Posterior cingulate gyrus (tissue), 11 donors: ENCODE data around the gene SORCS3.
A peak's percentile ranks its signal among the peaks of the same experiment; 100 is the strongest.

Experiments used
- DNase-seq, 10 donors: peaks; one replicate each; pipeline versions ENCODE4 v3.0.0 to v3.0.0-alpha.2; 2020 to 2021; ENCODE audit warnings: mixed read lengths in 3 of 10
- intact Hi-C: fragments of 100-400 bp; cut with DNase I; formaldehyde crosslinking; loops from one replicate; pipeline ENCODE4 v1.15.1; 2023

The SORCS3 gene

GRCh38 chr10:104822088-104822487, 181.0 kb downstream of the SORCS3 start:
- no peak for DNase-seq
- intact Hi-C loops: no loop called here

GRCh38 chr10:104824380-104825006, 183.4 kb downstream of the SORCS3 start:
- intact Hi-C loops: no loop called here
- peak in 1 of 10 donors; percentile 80 for DNase-seq

- no peak for DNase-seq
- intact Hi-C loops: no loop called here
These were observed 190.2 kb downstream of the SORCS3 start for GRCh38 chr10:104831272-104831671.

- no peak for DNase-seq
- intact Hi-C loops: no loop called here
These were observed 193.5 kb downstream of the SORCS3 start for GRCh38 chr10:104834580-104834979.

GRCh38 chr10:104835422-104835821, 194.3 kb downstream of the SORCS3 start:
- intact Hi-C loops: no loop called here
- no peak for DNase-seq

GRCh38 chr10:104842704-104843103, 201.6 kb downstream of the SORCS3 start:
- no peak for DNase-seq
- intact Hi-C loops: no loop called here

- DNase-seq: no peak
- intact Hi-C loops: no loop called here
These were observed 203.0 kb downstream of the SORCS3 start for GRCh38 chr10:104844073-104844472.

GRCh38 chr10:104850023-104850422, 208.9 kb downstream of the SORCS3 start:
- no peak for DNase-seq
- intact Hi-C loops: no loop called here

GRCh38 chr10:104867966-104868598, 227.0 kb downstream of the SORCS3 start:
- intact Hi-C loops: no loop called here
- DNase-seq: no peak

GRCh38 chr10:104872691-104873090, 231.6 kb downstream of the SORCS3 start:
- intact Hi-C loops: no loop called here
- DNase-seq: peak in 1 of 10 donors; percentile 7

- DNase-seq: no peak
- intact Hi-C loops: no loop called here
These were observed 232.1 kb downstream of the SORCS3 start for GRCh38 chr10:104873161-104873560.

GRCh38 chr10:104875561-104875960, 234.5 kb downstream of the SORCS3 start:
- intact Hi-C loops: no loop called here
- no peak for DNase-seq

- no peak for DNase-seq
- intact Hi-C loops: no loop called here
These were observed 239.7 kb downstream of the SORCS3 start for GRCh38 chr10:104880624-104881398.

- DNase-seq: no peak
- intact Hi-C loops: no loop called here
These were observed 240.7 kb downstream of the SORCS3 start for GRCh38 chr10:104881740-104882139.

GRCh38 chr10:104892879-104893617, 252.0 kb downstream of the SORCS3 start:
- intact Hi-C loops: no loop called here

GRCh38 chr10:104893701-104894100, 252.6 kb downstream of the SORCS3 start:
- DNase-seq: no peak

More at GRCh38 chr10:104892879-104893617, 252.0 kb downstream of the SORCS3 start:
- no peak for DNase-seq

GRCh38 chr10:104894681-104895080, 253.6 kb downstream of the SORCS3 start:
- DNase-seq: no peak
- intact Hi-C loops: no loop called here

More at GRCh38 chr10:104893701-104894100, 252.6 kb downstream of the SORCS3 start:
- intact Hi-C loops: no loop called here

GRCh38 chr10:104895541-104895940, 254.5 kb downstream of the SORCS3 start:
- peak in 1 of 10 donors; percentile 70 for DNase-seq

GRCh38 chr10:104895981-104896380, 254.9 kb downstream of the SORCS3 start:
- intact Hi-C loops: no loop called here
- no peak for DNase-seq

More at GRCh38 chr10:104895541-104895940, 254.5 kb downstream of the SORCS3 start:
- intact Hi-C loops: no loop called here

GRCh38 chr10:104897696-104898095, 256.6 kb downstream of the SORCS3 start:
- intact Hi-C loops: no loop called here
- no peak for DNase-seq

- DNase-seq: no peak
- intact Hi-C loops: no loop called here
These were observed 258.7 kb downstream of the SORCS3 start for GRCh38 chr10:104899779-104900178.
